COLO668 (cell line): ENCODE measurements around the gene CARM1.
"Not testable (repeated sequence)": the region's sequence is repeated elsewhere in the genome, so short reads cannot be mapped to it uniquely, and the experiment has no call there.

Source experiments
- DNase-seq: peaks from one replicate; lab custom pipeline; 2025; ENCODE audit not compliant: unreplicated experiment; lab: John Stamatoyannopoulos, UW

Gene CARM1

DNA sequence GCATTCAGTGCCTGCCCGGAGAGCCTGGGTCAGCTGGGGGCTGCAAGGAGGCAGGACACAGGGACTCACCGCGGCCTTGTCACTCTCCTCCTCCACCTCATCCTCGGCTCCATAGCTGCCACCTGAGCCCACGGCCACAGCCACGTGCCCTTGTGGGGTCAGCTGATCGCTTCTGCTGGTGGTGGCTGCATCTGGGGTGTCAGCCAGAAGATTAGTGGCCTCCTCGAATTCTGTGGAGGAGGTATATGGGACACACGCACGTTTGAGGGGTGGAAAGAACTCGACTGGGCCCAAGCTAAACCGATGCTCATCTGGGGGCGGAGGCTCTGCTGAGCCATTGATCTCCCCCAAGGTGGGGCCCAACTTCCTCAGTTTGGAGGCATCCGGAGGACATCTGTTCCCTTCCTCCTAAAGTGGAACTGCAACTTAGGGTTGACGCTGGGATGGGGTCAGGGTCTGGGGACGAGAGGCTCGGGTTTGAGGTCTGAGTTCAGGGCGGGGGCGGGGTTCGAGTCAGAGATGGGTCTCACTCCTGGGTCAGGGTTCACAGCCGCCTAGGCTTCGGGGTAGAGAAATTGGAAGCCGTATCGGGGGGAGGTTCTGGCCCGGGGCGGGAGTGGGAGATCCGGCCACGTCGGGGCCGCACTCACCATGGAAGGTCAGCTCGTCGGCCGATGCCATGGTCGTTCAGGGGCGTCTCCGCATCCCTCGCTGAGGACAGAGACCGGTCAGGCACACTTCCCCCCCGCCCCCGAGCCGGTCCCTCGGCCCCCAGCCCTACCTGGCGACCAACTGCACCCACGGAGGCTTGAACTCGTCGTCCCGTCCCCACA lies 56.6 kb downstream of the CARM1 start:
- no peak for DNase-seq

- DNase-seq, result peak; percentile 97
Observed at GRCh38 chr19:10928563-10929401, 57.4 kb downstream of the CARM1 start, which contains the start of the genes TIMM29 and YIPF2. Gene TIMM29 (plus strand): TSS chr19:10928811. CDS start chr19:10928823, 12 bp downstream. Gene YIPF2 (minus strand): TSS chr19:10928639. CDS start chr19:10928410, 229 bp downstream.

DNA sequence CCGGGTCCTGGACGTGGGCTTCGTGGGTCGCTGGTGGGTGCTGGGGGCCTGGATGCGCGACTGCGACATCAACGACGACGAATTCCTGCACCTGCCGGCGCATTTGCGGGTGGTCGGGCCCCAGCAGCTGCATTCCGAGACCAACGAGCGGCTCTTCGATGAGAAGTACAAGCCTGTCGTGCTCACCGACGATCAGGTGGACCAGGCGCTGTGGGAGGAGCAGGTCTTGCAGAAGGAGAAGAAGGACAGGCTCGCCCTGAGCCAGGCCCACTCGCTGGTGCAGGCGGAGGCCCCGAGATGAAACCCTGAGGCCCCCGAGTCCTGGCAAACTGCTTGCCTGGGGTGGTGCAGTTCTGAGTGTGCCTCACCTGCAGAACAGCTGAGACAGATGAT lies 58.0 kb downstream of the CARM1 start:
- DNase-seq, result peak; percentile 26

DNA sequence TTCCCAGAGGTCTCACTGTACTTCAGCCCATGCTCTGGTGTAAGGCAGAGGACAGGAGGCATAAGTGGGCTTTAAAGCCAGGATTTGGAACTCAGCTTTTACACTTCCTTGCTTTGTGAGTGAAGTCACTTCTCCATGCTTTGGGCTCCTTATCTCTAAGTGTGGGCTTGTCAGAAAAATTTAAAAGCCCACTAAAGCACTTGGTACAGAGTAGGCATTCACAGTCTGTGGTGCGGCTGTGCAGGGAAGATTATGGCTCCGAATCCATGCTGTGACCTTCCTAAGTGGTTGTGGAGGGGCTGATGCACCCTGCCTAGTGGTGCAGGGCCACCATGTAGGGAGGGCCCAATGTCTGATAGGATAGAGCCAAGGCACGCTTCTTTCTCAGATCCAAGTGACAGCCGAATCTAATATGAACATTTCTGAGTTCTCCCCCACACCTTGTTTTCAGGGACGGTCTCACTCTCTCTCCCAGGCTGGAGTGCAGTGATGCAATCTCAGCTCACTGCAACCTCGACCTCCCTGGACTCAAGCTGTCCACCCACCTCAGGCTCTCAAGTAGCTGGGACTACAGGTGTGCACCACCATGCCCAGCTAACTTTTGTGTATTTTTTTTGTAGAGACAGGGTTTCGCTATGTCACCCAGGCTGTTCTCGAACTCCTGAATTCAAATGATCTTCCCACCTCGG lies 64.2 kb downstream of the CARM1 start:
- DNase-seq, result no peak

GRCh38 chr19:10936661-10937084 lies 65.3 kb downstream of the CARM1 start:
- DNase-seq, result peak; percentile 59

DNA sequence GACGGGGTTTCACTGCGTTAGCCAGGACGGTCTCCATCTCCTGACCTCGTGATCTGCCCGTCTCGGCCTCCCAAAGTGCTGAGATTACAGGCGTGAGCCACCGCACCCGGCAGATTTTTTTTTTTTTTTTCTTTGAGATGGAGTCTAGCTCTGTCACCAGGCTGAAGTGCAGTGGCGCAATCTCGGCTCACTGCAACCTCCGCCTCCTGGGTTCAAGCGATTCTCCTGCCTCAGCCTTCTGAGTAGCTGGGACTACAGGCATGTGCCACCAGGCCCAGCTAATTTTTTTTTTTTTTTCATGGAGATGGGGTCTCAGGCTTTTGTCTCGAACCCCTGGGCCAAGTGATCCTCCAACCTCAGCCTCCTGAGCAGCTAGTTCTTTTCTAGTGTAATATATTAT lies 70.3 kb downstream of the CARM1 start:
- DNase-seq, result not testable (repeated sequence)

- DNase-seq, result not testable (repeated sequence)
Observed at GRCh38 chr19:10943412-10943811, 72.1 kb downstream of the CARM1 start.

GRCh38 chr19:10945264-10945663 lies 73.9 kb downstream of the CARM1 start:
- no peak for DNase-seq

DNA sequence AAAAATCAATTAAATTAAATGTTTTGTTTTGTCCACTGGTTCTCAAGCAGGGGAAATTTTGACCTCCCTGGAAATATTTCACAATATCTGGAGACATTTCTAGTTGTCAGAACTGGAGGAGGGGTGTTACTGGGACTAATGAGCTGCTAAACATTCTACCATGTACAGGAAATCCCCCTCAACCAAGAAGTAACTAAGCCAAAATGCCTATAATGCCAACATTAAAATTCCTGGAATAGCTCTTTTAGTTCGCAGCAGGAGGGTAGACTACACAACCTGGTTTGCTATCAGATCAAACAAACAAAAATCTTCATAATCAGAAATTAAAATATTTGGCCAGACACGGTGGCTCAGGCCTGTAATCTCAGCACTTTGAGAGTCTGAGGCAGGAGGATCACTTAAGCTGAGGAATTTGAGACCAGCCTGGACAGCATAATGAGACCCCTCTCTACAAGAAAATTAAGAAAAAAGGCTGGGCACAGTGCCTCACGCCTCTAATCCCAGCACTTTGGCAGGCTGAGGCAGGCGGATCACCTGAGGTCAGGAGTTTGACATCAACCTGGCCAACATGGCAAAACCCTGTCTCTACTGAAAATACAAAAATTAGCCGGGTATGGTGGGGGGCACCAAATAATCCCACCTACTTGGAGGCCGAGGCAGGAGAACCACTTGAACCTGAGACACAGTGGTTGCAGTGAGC lies 75.8 kb downstream of the CARM1 start:
- DNase-seq, result no peak

- DNase-seq, result peak; percentile 49
Observed at GRCh38 chr19:10952809-10953208, 81.5 kb downstream of the CARM1 start.

DNA sequence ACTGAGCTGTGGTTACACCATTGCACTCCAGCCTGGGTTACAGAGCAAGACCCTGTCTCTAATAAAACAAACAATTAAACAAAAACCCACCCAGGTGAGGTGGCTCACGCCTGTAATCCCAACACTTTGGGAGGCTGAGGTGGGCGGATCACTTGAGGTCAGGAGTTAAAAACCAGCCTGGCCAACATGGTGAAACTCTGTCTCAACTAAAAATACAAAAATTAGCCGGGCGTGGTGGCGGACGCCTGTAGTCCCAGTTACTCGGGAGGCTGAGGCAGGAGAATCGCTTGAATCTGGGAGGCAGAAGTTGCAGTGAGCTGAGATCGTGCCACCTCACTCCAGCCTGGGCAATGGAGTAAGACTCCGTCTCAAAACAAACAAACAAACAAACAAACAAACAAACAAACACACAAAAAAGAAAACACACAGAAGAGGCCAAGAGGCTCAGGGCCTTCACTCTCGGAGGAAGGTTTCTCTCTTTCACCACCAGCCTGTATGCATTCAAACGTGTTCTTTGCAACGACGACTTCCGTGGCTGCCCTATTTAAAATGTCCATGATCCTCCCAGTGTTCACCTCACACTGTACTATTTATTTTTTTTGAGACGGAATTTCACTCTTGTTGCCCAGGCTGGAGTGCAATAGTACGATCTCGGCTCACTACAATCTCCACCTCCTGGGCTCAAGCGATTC lies 88.1 kb downstream of the CARM1 start:
- not testable (repeated sequence) for DNase-seq

DNA sequence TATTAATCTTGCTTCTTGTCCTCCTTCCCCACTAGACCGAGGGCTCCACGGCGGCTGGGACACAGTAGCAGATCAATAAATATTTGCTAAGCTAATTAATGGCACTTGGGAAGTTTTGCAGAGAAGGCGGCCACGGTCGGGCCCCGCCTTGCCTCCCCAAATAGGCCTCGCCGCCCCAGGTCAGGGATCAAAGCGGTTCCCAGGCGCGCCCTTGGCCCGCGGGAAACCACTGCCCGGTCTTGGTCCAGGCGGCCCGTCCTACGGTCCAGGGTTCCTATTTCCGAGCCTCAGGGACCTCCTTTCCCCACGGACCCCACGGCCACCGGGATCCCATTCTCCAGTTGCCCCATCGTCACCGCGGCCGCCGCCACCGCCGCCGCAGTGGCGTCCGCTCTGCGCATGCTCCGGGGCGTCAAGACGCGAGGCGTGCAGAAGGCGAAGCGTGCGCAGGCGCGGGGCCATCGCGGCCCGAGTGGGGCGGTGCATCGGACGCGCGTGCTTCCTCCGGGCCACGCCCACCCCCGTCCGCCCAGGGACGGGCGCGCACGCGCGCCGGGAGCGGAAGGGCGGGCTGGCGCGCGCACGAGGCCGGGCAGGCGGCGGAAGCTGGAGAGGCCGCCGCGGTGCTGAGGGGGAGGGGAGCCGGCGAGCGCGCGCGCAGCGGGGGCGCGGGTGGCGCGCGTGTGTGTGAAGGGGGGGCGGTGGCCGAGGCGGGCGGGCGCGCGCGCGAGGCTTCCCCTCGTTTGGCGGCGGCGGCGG lies 89.1 kb downstream of the CARM1 start, which contains the start of gene SMARCA4:
Gene SMARCA4, plus strand, starts transcription at position 717 of the 759 bp plus-strand sequence. CDS start 23,122 bp downstream, outside the sequence.
- peak; percentile 99 for DNase-seq

DNA sequence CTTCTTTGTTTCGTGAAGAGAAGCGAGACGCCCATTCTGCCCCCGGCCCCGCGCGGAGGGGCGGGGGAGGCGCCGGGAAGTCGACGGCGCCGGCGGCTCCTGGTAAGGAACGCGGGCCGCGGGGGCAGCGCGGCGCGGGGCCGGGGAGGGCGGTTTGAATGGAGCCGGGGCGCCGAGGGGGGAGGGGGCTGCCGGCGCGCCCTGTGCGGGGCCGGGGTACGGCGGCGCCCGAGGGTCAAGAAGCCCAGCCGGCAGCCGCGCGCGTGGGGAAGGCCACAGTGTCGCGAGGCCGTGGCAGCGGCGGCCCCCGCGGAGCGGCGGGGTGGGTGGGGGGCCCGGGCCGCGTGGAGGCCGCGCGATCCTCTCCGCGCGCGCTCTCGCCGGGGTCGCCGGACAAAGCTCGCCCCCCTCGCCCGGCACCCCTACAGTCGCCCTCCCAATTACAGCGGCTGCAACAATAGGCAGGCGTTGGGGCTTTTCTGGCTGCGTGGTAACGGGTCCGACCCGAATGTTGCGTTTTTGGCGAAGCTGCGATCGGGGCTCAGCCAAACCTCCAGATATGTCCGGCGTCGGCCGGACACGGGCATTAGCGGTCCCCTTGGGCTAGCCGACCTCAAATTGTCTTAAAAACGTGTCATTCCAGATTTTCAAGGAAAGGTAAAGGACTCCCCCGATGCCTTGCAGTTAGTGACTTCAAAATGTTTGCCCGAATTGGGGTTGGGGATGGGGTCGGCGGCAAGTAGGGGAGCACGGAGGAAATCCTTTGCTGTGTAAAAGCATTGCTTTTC lies 89.9 kb downstream of the CARM1 start:
- peak; percentile 87 for DNase-seq

GRCh38 chr19:10962863-10963262 lies 91.5 kb downstream of the CARM1 start:
- no peak for DNase-seq

- DNase-seq, result no peak
Observed at GRCh38 chr19:10963865-10964264, 92.5 kb downstream of the CARM1 start.

DNA sequence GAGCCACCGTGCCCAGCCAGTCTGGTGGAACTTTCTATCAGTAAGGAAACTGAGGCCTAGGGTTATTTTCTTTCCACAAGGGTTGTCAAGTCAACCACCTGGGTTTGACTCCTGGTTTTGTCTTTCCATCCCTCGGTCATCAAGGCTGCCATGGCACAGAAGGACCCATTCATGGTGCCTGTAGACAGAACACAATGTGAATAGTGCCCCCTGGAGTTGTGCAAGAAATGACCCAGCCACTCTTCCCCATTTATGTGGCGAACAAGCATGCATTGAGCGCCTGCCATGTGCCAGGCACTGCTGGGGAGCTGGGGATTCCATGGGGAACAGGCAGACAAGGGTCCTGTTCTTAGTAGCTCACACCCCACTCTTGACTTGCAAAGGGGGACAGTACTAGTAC lies 93.5 kb downstream of the CARM1 start:
- no peak for DNase-seq

DNA sequence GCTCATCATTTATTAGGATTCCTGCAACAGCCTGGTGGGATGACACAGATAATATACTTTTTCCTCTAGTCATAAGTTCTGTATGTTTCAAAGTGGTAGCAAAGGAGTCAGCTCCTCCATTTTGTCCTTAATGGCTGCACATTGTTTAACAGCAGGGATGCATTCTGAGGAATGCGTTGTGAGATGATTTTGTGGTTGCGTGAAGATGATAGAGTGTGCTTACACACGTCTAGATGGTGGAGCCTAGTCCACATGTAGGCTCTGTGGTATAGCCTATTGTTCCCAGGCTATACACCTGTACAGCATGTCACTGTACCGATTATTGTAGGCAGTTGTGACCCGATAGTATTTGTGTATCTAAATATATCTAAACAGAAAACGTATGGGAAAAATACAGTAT lies 94.0 kb downstream of the CARM1 start:
- DNase-seq, result no peak

- no peak for DNase-seq
Observed at GRCh38 chr19:10966809-10967208, 95.5 kb downstream of the CARM1 start.
